ENCODE data around the gene EDRF1.
A peak's percentile ranks its signal among the peaks of the same experiment; 100 is the strongest.

The EDRF1 gene

DNA sequence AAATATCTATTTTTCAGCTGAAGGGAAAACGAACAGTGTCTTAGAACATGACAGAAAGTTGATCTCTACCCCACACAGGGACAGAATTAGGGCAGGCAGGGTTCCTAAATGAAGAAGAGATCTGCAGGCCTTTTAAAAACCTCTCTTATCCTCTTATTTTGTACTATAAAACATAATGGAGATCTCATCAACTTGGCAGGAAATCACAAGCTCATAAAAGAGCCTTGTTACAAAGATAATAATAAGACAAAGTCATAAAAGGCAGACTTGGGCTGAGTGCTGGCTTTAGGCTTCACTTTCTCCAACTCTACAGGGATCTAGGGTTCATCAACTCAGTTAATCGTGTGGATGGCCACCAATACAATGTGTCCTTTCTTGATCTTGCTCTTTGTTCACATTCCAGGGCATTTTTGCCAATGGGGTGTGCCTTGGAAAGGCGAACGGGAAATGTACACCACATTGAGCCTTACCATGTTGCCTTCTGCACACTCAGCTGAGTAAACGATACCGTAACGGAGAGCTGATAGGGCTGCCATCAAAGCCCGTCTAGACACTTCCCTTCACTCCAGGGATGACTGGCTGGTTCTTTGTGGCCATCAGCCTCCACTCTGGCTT, 29.4 kb upstream of the EDRF1 start (continued):
- peak; percentile 58; the same call in 1 of the 2 replicates for TF ChIP-seq ZBTB44 (tag by site-specific recombination; IDR thresholded peaks at IDR 0.05)
- TF ChIP-seq ZNF138 (tag by site-specific recombination; IDR thresholded peaks at IDR 0.05; ENCODE audit: borderline replicate concordance): no peak
- no peak for TF ChIP-seq ZNF248 (tag by site-specific recombination; IDR thresholded peaks at IDR 0.05)
- TF ChIP-seq, protein P1, sequence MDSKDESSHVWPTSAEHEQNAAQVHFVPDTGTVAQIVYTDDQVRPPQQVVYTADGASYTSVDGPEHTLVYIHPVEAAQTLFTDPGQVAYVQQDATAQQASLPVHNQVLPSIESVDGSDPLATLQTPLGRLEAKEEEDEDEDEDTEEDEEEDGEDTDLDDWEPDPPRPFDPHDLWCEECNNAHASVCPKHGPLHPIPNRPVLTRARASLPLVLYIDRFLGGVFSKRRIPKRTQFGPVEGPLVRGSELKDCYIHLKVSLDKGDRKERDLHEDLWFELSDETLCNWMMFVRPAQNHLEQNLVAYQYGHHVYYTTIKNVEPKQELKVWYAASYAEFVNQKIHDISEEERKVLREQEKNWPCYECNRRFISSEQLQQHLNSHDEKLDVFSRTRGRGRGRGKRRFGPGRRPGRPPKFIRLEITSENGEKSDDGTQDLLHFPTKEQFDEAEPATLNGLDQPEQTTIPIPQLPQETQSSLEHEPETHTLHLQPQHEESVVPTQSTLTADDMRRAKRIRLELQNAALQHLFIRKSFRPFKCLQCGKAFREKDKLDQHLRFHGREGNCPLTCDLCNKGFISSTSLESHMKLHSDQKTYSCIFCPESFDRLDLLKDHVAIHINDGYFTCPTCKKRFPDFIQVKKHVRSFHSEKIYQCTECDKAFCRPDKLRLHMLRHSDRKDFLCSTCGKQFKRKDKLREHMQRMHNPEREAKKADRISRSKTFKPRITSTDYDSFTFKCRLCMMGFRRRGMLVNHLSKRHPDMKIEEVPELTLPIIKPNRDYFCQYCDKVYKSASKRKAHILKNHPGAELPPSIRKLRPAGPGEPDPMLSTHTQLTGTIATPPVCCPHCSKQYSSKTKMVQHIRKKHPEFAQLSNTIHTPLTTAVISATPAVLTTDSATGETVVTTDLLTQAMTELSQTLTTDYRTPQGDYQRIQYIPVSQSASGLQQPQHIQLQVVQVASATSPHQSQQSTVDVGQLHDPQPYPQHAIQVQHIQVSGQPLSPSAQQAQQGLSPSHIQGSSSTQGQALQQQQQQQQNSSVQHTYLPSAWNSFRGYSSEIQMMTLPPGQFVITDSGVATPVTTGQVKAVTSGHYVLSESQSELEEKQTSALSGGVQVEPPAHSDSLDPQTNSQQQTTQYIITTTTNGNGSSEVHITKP (tag by site-specific recombination; IDR thresholded peaks at IDR 0.05): no peak
- 0 out of 2 replicates have a peak, but pooled peaks have one; percentile 48 for TF ChIP-seq ZNF580 (tag by site-specific recombination; IDR thresholded peaks at IDR 0.05)
- no peak for TF ChIP-seq ZNF311 (tag by site-specific recombination; IDR thresholded peaks at IDR 0.05; ENCODE audit: borderline replicate concordance)
- no peak for TF ChIP-seq ZNF555 (tag by site-specific recombination; conservative IDR thresholded peaks at IDR 0.05)
- TF ChIP-seq GLIS2 (tag by site-specific recombination; IDR thresholded peaks at IDR 0.05): no peak
- no peak for TF ChIP-seq RBAK (tag by site-specific recombination; IDR thresholded peaks at IDR 0.05)
- peak; percentile 33; the same call in 1 of the 2 replicates for TF ChIP-seq ZBTB8A (tag by site-specific recombination; IDR thresholded peaks at IDR 0.05)
- TF ChIP-seq ZNF558 (tag by site-specific recombination; IDR thresholded peaks at IDR 0.05): no peak
- TF ChIP-seq FEZF1 (tag by site-specific recombination; IDR thresholded peaks at IDR 0.05): peak; percentile 82
- peak; percentile 47; the same call in 1 of the 2 replicates for TF ChIP-seq ZNF843 (tag by site-specific recombination; IDR thresholded peaks at IDR 0.05)
- no peak for TF ChIP-seq ZNF677 (tag by site-specific recombination; IDR thresholded peaks at IDR 0.05)
- no peak for TF ChIP-seq ZNF214 (tag by site-specific recombination; IDR thresholded peaks at IDR 0.05; ENCODE audit: borderline replicate concordance)
- TF ChIP-seq YY1 (tag by site-specific recombination; IDR thresholded peaks at IDR 0.05): no peak
- no peak for TF ChIP-seq SP2 (tag by site-specific recombination; IDR thresholded peaks at IDR 0.05)
- TF ChIP-seq MYNN (tag by site-specific recombination; IDR thresholded peaks at IDR 0.05; ENCODE audit: borderline replicate concordance): no peak
- TF ChIP-seq ZNF140 (tag by site-specific recombination; IDR thresholded peaks at IDR 0.05): no peak
- TF ChIP-seq GLI2 (tag by site-specific recombination; IDR thresholded peaks at IDR 0.05; ENCODE audit: borderline replicate concordance, low read depth): no peak
- TF ChIP-seq ZBTB20 (tag by site-specific recombination; IDR thresholded peaks at IDR 0.05): no peak
- no peak for TF ChIP-seq HOXD13 (CRISPR knock-in tag; IDR thresholded peaks at IDR 0.05; ENCODE audit: borderline replicate concordance)
- no peak for TF ChIP-seq HOXC10 (CRISPR knock-in tag; IDR thresholded peaks at IDR 0.05)
- no peak for TF ChIP-seq ZNF747 (tag by site-specific recombination; IDR thresholded peaks at IDR 0.05)
- no peak for TF ChIP-seq ZIC2 (tag by site-specific recombination; IDR thresholded peaks at IDR 0.05)
- TF ChIP-seq ZNF114 (tag by site-specific recombination; IDR thresholded peaks at IDR 0.05): no peak
- TF ChIP-seq ZNF133 (tag by site-specific recombination; IDR thresholded peaks at IDR 0.05): no peak
- TF ChIP-seq, protein P2, sequence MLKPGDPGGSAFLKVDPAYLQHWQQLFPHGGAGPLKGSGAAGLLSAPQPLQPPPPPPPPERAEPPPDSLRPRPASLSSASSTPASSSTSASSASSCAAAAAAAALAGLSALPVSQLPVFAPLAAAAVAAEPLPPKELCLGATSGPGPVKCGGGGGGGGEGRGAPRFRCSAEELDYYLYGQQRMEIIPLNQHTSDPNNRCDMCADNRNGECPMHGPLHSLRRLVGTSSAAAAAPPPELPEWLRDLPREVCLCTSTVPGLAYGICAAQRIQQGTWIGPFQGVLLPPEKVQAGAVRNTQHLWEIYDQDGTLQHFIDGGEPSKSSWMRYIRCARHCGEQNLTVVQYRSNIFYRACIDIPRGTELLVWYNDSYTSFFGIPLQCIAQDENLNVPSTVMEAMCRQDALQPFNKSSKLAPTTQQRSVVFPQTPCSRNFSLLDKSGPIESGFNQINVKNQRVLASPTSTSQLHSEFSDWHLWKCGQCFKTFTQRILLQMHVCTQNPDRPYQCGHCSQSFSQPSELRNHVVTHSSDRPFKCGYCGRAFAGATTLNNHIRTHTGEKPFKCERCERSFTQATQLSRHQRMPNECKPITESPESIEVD (tag by site-specific recombination; IDR thresholded peaks at IDR 0.05): peak; percentile 56
- no peak for TF ChIP-seq ZNF521 (tag by site-specific recombination; IDR thresholded peaks at IDR 0.05)
- peak; percentile 42; the same call in 1 of the 2 replicates for TF ChIP-seq ZNF501 (tag by site-specific recombination; IDR thresholded peaks at IDR 0.05)
- no peak for TF ChIP-seq YY2 (tag by site-specific recombination; IDR thresholded peaks at IDR 0.05)
- no peak for TF ChIP-seq ZNF10 (tag by site-specific recombination; IDR thresholded peaks at IDR 0.05)
- 0 out of 2 replicates have a peak, but pooled peaks have one; percentile 46 for TF ChIP-seq TRIM28 (IDR thresholded peaks at IDR 0.05; ENCODE audit: borderline replicate concordance, low read length)

All from HEK293 (cell line).